Activated naive CD8-positive, alpha-beta T cell treated with anti-CD3 and anti-CD28 coated beads, Interleukin-2, amount 50 U/mL, for 24 hours (primary cell): Measurements from ENCODE around the gene NDRG2.
A peak's percentile ranks its signal among the peaks of the same experiment; 100 is the strongest.
"Not testable (repeated sequence)": the region's sequence is repeated elsewhere in the genome, so short reads cannot be mapped to it uniquely, and the experiment has no call there.

Source experiments
- ATAC-seq: fragments of 150-1000 bp; cut with Tn5 transposase; one replicate; pipeline ENCODE4 v1.10.0; 2021
- DNase-seq: peaks from one replicate; pipeline ENCODE4 v3.0.0; 2021
- H3K27ac Mint-ChIP-seq: one replicate; pipeline ENCODE4 v1.8.0; 2021; ENCODE audit warnings: mild to moderate bottlenecking, mixed read lengths
- H3K27me3 Mint-ChIP-seq: one replicate; pipeline ENCODE4 v1.8.0; 2021; ENCODE audit warnings: mixed read lengths
- H3K36me3 Mint-ChIP-seq: one replicate; pipeline ENCODE4 v1.8.0; 2021; ENCODE audit warnings: low read depth, mixed read lengths
- H3K4me1 Mint-ChIP-seq: one replicate; pipeline ENCODE4 v1.8.0; 2021; ENCODE audit warnings: mixed read lengths
- H3K4me3 Mint-ChIP-seq: one replicate; pipeline ENCODE4 v1.8.0; 2021; ENCODE audit warnings: mild to moderate bottlenecking, moderate library complexity, mixed read lengths
- H3K9me3 Mint-ChIP-seq: one replicate; pipeline ENCODE4 v1.8.0; 2021; ENCODE audit warnings: mixed read lengths

The NDRG2 gene

GRCh38 chr14:21047378-21047781 lies 22.5 kb upstream of the NDRG2 start:
- H3K4me3 Mint-ChIP-seq, result no peak overlapping the region
- H3K9me3 Mint-ChIP-seq, result no peaks in the 10 kb centered on the region
- H3K36me3 Mint-ChIP-seq, result no peaks in the 10 kb centered on the region
- peaks cover 16% of the 10 kb centered on the region for H3K27me3 Mint-ChIP-seq
- H3K27ac Mint-ChIP-seq, result no peak overlapping the region
- ATAC-seq, result no peak
- H3K4me1 Mint-ChIP-seq, result peaks cover 7% of the 10 kb centered on the region
- DNase-seq, result no peak

- DNase-seq, result no peak
- no peaks in the 10 kb centered on the region for H3K36me3 Mint-ChIP-seq
- H3K4me1 Mint-ChIP-seq, result peaks cover 7% of the 10 kb centered on the region
- H3K27ac Mint-ChIP-seq, result no peak overlapping the region
- peaks cover 23% of the 10 kb centered on the region for H3K27me3 Mint-ChIP-seq
- H3K9me3 Mint-ChIP-seq, result no peaks in the 10 kb centered on the region
- H3K4me3 Mint-ChIP-seq, result no peak overlapping the region
- no peak for ATAC-seq
Measured at GRCh38 chr14:21043974-21044618, 19.2 kb upstream of the NDRG2 start.

- no peak overlapping the region for H3K4me3 Mint-ChIP-seq
- peaks cover 7% of the 10 kb centered on the region for H3K4me1 Mint-ChIP-seq
- DNase-seq (no peak), ATAC-seq (no peak)
- no peaks in the 10 kb centered on the region for H3K36me3 Mint-ChIP-seq
- H3K27ac Mint-ChIP-seq, result no peak overlapping the region
- peaks cover 21% of the 10 kb centered on the region for H3K27me3 Mint-ChIP-seq
- no peaks in the 10 kb centered on the region for H3K9me3 Mint-ChIP-seq
Measured at GRCh38 chr14:21043387-21043973, 18.6 kb upstream of the NDRG2 start.

- Mint-ChIP-seq H3K9me3 (no peaks in the 10 kb centered on the region), H3K4me1 (peaks cover 7% of the 10 kb centered on the region), H3K27ac (no peak overlapping the region), H3K27me3 (peaks cover 21% of the 10 kb centered on the region), H3K36me3 (no peaks in the 10 kb centered on the region), H3K4me3 (no peak overlapping the region)
- no peak for ATAC-seq
- no peak for DNase-seq
Measured at GRCh38 chr14:21042918-21043317, 18.1 kb upstream of the NDRG2 start.

- Mint-ChIP-seq H3K27me3 (peaks cover 19% of the 10 kb centered on the region), H3K36me3 (no peaks in the 10 kb centered on the region), H3K9me3 (no peaks in the 10 kb centered on the region), H3K4me3 (no peak within 1 kb of the TSS), H3K27ac (no peak within 1 kb of the TSS), H3K4me1 (peaks cover 7% of the 10 kb centered on the region)
- ATAC-seq, result no peak
- DNase-seq, result no peak
Measured at GRCh38 chr14:21041676-21042433, 17.0 kb upstream of the NDRG2 start, which contains the start of gene RNASE7. RNASE7 (plus strand) TSS chr14:21042362; CDS start chr14:21042993, 631 bp downstream.

- ATAC-seq, H3K27ac Mint-ChIP-seq, DNase-seq: not testable (repeated sequence)
Measured at GRCh38 chr14:21040941-21041340, 16.1 kb upstream of the NDRG2 start.

GRCh38 chr14:21040370-21040925 lies 15.6 kb upstream of the NDRG2 start:
- H3K9me3 Mint-ChIP-seq, result no peaks in the 10 kb centered on the region
- peaks cover 19% of the 10 kb centered on the region for H3K27me3 Mint-ChIP-seq

More at GRCh38 chr14:21040941-21041340, 16.1 kb upstream of the NDRG2 start:
- H3K4me1 Mint-ChIP-seq, H3K4me3 Mint-ChIP-seq, H3K9me3 Mint-ChIP-seq, H3K36me3 Mint-ChIP-seq: not testable (repeated sequence)
- peaks cover 19% of the 10 kb centered on the region for H3K27me3 Mint-ChIP-seq

GRCh38 chr14:21039585-21040369 lies 14.9 kb upstream of the NDRG2 start:
- Mint-ChIP-seq H3K4me1 (peaks cover 7% of the 10 kb centered on the region), H3K4me3 (no peak overlapping the region), H3K9me3 (no peaks in the 10 kb centered on the region), H3K27me3 (peaks cover 14% of the 10 kb centered on the region), H3K36me3 (no peaks in the 10 kb centered on the region), H3K27ac (no peak overlapping the region)
- ATAC-seq (peak; percentile 57), DNase-seq (no peak)

More at GRCh38 chr14:21040370-21040925, 15.6 kb upstream of the NDRG2 start:
- no peak for ATAC-seq
- Mint-ChIP-seq H3K27ac (no peak overlapping the region), H3K36me3 (no peaks in the 10 kb centered on the region), H3K4me1 (peaks cover 7% of the 10 kb centered on the region), H3K4me3 (no peak overlapping the region)
- no peak for DNase-seq

- peaks cover 10% of the 10 kb centered on the region for H3K27me3 Mint-ChIP-seq
- H3K4me1 Mint-ChIP-seq, result peaks cover 2% of the 10 kb centered on the region
Measured at GRCh38 chr14:21038441-21039422, 13.9 kb upstream of the NDRG2 start.

GRCh38 chr14:21037156-21037555 lies 12.3 kb upstream of the NDRG2 start:
- H3K27ac Mint-ChIP-seq, result no peak overlapping the region
- H3K9me3 Mint-ChIP-seq, result no peaks in the 10 kb centered on the region
- H3K36me3 Mint-ChIP-seq, result no peaks in the 10 kb centered on the region
- H3K27me3 Mint-ChIP-seq, result peaks cover 4% of the 10 kb centered on the region
- no peak overlapping the region for H3K4me3 Mint-ChIP-seq
- DNase-seq (no peak), ATAC-seq (no peak)
- no peaks in the 10 kb centered on the region for H3K4me1 Mint-ChIP-seq

More at GRCh38 chr14:21038441-21039422, 13.9 kb upstream of the NDRG2 start:
- ATAC-seq (no peak), DNase-seq (no peak)
- Mint-ChIP-seq H3K27ac (no peak overlapping the region), H3K36me3 (no peaks in the 10 kb centered on the region), H3K9me3 (no peaks in the 10 kb centered on the region), H3K4me3 (no peak overlapping the region)

GRCh38 chr14:21036751-21037150 lies 11.9 kb upstream of the NDRG2 start:
- ATAC-seq, result no peak
- H3K27ac Mint-ChIP-seq, result no peak overlapping the region

GRCh38 chr14:21034707-21035106 lies 9.8 kb upstream of the NDRG2 start, which contains the start of gene RNASE13:
RNASE13 (minus strand) TSS chr14:21034807; CDS start chr14:21034288, 519 bp downstream.
- DNase-seq (no peak), ATAC-seq (no peak)
- H3K27me3 Mint-ChIP-seq, result no peaks in the 10 kb centered on the region
- H3K36me3 Mint-ChIP-seq, result no peaks in the 10 kb centered on the region
- H3K9me3 Mint-ChIP-seq, result no peaks in the 10 kb centered on the region
- no peak within 1 kb of the TSS for H3K27ac Mint-ChIP-seq
- H3K4me3 Mint-ChIP-seq, result no peak within 1 kb of the TSS
- H3K4me1 Mint-ChIP-seq, result no peaks in the 10 kb centered on the region

More at GRCh38 chr14:21036751-21037150, 11.9 kb upstream of the NDRG2 start:
- no peaks in the 10 kb centered on the region for H3K4me1 Mint-ChIP-seq
- no peaks in the 10 kb centered on the region for H3K36me3 Mint-ChIP-seq
- H3K4me3 Mint-ChIP-seq, result no peak overlapping the region
- no peak for DNase-seq
- no peaks in the 10 kb centered on the region for H3K9me3 Mint-ChIP-seq
- H3K27me3 Mint-ChIP-seq, result peaks cover under 1% of the 10 kb centered on the region

GRCh38 chr14:21033133-21033698 lies 8.4 kb upstream of the NDRG2 start:
- Mint-ChIP-seq H3K4me1 (no peaks in the 10 kb centered on the region), H3K27ac (no peak overlapping the region), H3K9me3 (no peaks in the 10 kb centered on the region), H3K4me3 (no peak overlapping the region), H3K27me3 (no peaks in the 10 kb centered on the region), H3K36me3 (no peaks in the 10 kb centered on the region)
- ATAC-seq, result no peak
- no peak for DNase-seq
